Activated CD8-positive, alpha-beta memory T cell treated with anti-CD3 and anti-CD28 coated beads for 4 hours (primary cell): Measurements from ENCODE around the gene TNKS2.
A peak's percentile ranks its signal among the peaks of the same experiment; 100 is the strongest.
"Not testable (repeated sequence)": the region's sequence is repeated elsewhere in the genome, so short reads cannot be mapped to it uniquely, and the experiment has no call there.

ENCODE experiments used
- DNase-seq, 2 donors: peaks; one replicate each; pipeline ENCODE4 v3.0.0-alpha.2; 2020; ENCODE audit warnings: low read depth in 2 of 2

Gene TNKS2

GRCh38 chr10:91865562-91866081, 67.4 kb downstream of the TNKS2 start:
- DNase-seq: no peak

GRCh38 chr10:91875156-91875555, 76.9 kb downstream of the TNKS2 start:
- no peak for DNase-seq

- no peak for DNase-seq
Measured at GRCh38 chr10:91875779-91876178, 77.6 kb downstream of the TNKS2 start.

GRCh38 chr10:91879515-91880170, 81.4 kb downstream of the TNKS2 start:
- no peak for DNase-seq

- DNase-seq: no peak
Measured at GRCh38 chr10:91880310-91880709, 82.1 kb downstream of the TNKS2 start.

- DNase-seq: no peak
Measured at GRCh38 chr10:91883549-91884444, 85.6 kb downstream of the TNKS2 start.

- DNase-seq: no peak
Measured at GRCh38 chr10:91884536-91884935, 86.3 kb downstream of the TNKS2 start.

- DNase-seq: no peak
Measured at GRCh38 chr10:91885362-91886079, 87.3 kb downstream of the TNKS2 start.

GRCh38 chr10:91886954-91887271, 88.7 kb downstream of the TNKS2 start:
- DNase-seq: no peak

GRCh38 chr10:91887272-91888076, 89.2 kb downstream of the TNKS2 start:
- no peak for DNase-seq

- no peak for DNase-seq
Measured at GRCh38 chr10:91891125-91892001, 93.1 kb downstream of the TNKS2 start.

GRCh38 chr10:91893051-91893450, 94.8 kb downstream of the TNKS2 start:
- DNase-seq: no peak

- not testable (repeated sequence) for DNase-seq
Measured at GRCh38 chr10:91894261-91894685, 96.0 kb downstream of the TNKS2 start.

GRCh38 chr10:91896212-91896756, 98.1 kb downstream of the TNKS2 start:
- no peak for DNase-seq

GRCh38 chr10:91897421-91897820, 99.2 kb downstream of the TNKS2 start:
- DNase-seq: no peak

GRCh38 chr10:91901784-91902677, 103.8 kb downstream of the TNKS2 start:
- peak; percentile 31 to 50 for DNase-seq

GRCh38 chr10:91907033-91907594, 108.9 kb downstream of the TNKS2 start:
- no peak for DNase-seq

- no peak for DNase-seq
Measured at GRCh38 chr10:91907914-91908336, 109.7 kb downstream of the TNKS2 start.
